Epithelial cell of proximal tubule (primary cell): ENCODE results near the gene CCER1. TPM values are rescaled to one million over a fixed set of nuclear protein-coding genes. Genes with fewer than 3 reads are reported as not detected.

Experiments used
- DNase-seq: peaks from one replicate; pipeline ENCODE4 v3.0.0-alpha.2; 2011; ENCODE audit warnings: low read depth
- H3K4me3 ChIP-seq: 2 replicates; pipeline ENCODE4 v1.5.1; 2011; ENCODE audit warnings: low read depth, mild to moderate bottlenecking, low read length
- CTCF ChIP-seq: conservative IDR thresholded peaks from 2 replicates; pipeline ENCODE4 v1.5.1; 2012; ENCODE audit warnings: low read depth, mild to moderate bottlenecking, low read length
- total RNA-seq: library from RNA; depleted of rRNA; stranded (reverse); fragments of >200 nt; gene quantifications from 2 replicates; pipeline ENCODE4 v1.2.3, GENCODE V29; 2015

Gene CCER1
- total RNA-seq, 1 donor from 2014 or later = not detected

DNA sequence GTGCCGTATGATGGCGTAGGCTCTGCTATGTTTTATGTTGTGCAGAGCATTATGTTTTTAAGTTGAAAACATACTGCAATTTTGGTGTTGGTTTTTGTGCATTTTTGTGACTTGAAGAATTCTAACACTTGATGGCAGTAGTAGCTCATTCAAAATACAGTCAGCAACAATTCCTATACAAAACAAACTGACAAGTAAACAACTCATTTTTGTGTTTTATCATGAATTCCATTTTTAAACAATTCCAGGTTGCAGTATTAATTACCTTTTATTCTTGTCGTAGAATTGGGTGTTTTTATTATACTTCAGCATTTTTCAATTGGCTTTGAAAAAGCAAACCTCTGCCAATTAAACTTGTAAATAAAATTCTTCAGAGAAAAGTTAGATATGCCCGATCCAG, 4.1 kb upstream of the CCER1 start:
- no peak for DNase-seq
- H3K4me3 ChIP-seq = no peak overlapping the region

GRCh38 chr12:90958347-90958746, 3.4 kb upstream of the CCER1 start:
- H3K4me3 ChIP-seq = no peak overlapping the region
- no peak for DNase-seq
- TF ChIP-seq CTCF = no peak

More for the DNA sequence above, 4.1 kb upstream of the CCER1 start:
- TF ChIP-seq CTCF = no peak

DNA sequence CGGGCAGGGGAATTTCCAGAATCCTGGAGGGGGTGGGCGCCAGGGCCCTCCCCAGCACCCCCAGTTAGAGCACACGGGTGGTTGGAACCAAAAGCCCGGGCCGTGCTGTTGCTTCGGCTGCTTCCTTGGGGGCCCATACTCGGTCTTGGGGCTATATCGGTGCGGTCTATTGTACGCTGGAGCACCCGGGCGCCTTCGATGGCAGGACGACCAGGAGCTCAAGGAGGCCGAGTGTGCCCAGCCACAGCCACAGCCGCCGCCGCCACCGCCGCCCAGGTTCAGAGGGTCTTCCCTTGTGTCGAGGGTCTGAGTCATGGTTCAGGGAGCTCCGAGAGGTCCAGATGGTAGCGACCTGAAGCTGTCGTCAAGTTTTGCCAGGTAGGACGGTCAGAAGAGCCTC, 548 bp downstream of the CCER1 start:
- no peak for DNase-seq
- no peak for TF ChIP-seq CTCF
- H3K4me3 ChIP-seq = no peak overlapping the region

DNA sequence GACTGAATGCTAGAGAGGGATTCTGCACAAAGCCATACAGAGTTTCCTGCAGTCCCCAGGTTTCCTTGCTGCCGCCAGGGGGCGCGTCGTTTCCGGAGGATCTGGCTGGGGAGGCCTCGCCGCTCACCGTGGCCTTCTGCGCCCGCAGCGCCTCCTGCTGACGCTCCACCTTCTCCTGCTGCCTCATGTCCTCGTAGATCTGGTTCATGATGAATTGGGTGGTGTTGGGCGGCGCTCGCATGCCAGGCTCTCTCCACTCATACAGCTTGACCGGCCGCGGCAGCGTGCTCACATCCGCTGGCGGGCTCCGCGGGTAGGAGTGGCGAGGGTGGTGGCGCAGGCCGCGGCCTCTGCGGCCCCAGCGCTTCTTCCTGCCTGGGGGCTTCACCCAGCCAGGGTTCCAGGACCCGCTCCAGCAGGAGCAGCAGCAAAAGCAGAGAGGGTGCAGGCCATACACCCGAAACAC, 987 bp downstream of the CCER1 start:
- no peak for DNase-seq
- peak; percentile 45 for TF ChIP-seq CTCF

DNA sequence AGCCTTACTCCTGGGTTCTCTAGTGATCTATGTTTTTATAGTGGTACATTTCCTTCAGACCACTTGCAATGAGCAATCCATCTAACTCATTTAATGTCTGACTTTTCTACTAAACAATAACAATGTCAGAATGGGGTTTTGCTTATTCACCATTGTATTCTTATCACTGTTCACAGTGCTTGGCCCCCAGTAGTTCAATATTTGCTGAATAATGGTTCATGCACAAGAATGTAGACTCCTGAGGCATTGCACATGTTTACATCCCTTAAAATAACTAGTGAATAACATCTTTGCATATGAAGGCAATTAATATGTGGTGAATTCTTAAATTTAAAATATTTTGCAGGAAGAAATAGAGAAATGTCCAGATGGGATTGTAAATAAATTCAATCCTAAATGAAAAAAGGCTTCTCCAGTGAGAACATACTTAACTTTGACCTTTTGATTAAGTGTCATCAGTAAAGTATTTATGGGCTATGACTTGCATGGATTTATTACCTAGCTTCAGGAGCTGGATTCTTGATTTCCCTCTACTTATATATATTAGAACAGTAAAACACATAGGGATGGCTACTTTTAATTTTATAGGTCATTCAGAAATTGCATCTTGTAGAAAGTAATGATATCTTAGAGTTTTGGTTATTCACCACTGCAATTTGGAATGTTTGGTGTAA, 3.4 kb downstream of the CCER1 start:
- no peak overlapping the region for H3K4me3 ChIP-seq
- no peak for DNase-seq
- no peak for TF ChIP-seq CTCF

More for the DNA sequence above, 987 bp downstream of the CCER1 start:
- H3K4me3 ChIP-seq = no peak overlapping the region

GRCh38 chr12:90947869-90948268, 7.1 kb downstream of the CCER1 start:
- H3K4me3 ChIP-seq = no peak overlapping the region
- no peak for DNase-seq
- no peak for TF ChIP-seq CTCF

- peak; percentile 52 for TF ChIP-seq CTCF
- no peak overlapping the region for H3K4me3 ChIP-seq
- no peak for DNase-seq
These were observed 9.8 kb downstream of the CCER1 start for GRCh38 chr12:90945070-90945649.
